A673 (cell line): ENCODE results near the gene CFAP210.

Experiments
- CTCF ChIP-seq: fragments of 300-800, 200-600 bp; sonication (generic); conservative IDR thresholded peaks from 2 replicates; pipeline ENCODE4 v1.5.1; 2017; ENCODE audit warnings: low read depth, mild to moderate bottlenecking, antibody characterized with exemption, low read length, moderate library complexity, mixed read lengths
- EZH2 ChIP-seq: fragments of 200-600 bp; sonication (generic); IDR thresholded peaks from 2 replicates; pipeline ENCODE4 v1.6.1; 2017; ENCODE audit warnings: borderline replicate concordance, low read depth, mild to moderate bottlenecking, mixed read lengths, antibody characterized with exemption, low read length; ENCODE audit not compliant: poor library complexity, severe bottlenecking

- TF ChIP-seq CTCF, result no peak
- no peak for TF ChIP-seq EZH2
Measured at GRCh38 chr2:169640104-169640503, 54.1 kb downstream of the CFAP210 start.
